Epithelial cell of proximal tubule (primary cell): ENCODE results near the gene ATCAY. TPM values are rescaled to one million over a fixed set of nuclear protein-coding genes. Genes with fewer than 3 reads are reported as not detected.

Experiments used
- DNase-seq: peaks from one replicate; pipeline ENCODE4 v3.0.0-alpha.2; 2011; ENCODE audit warnings: low read depth
- H3K4me3 ChIP-seq: 2 replicates; pipeline ENCODE4 v1.5.1; 2011; ENCODE audit warnings: low read depth, mild to moderate bottlenecking, low read length
- CTCF ChIP-seq: conservative IDR thresholded peaks from 2 replicates; pipeline ENCODE4 v1.5.1; 2012; ENCODE audit warnings: low read depth, mild to moderate bottlenecking, low read length
- total RNA-seq: library from RNA; depleted of rRNA; stranded (reverse); fragments of >200 nt; gene quantifications from 2 replicates; pipeline ENCODE4 v1.2.3, GENCODE V29; 2015

ATCAY gene
- total RNA-seq: not detected in 2 replicates

GRCh38 chr19:3880471-3881271 lies at the start of gene ATCAY:
ATCAY (plus strand) TSS chr19:3880685; CDS start chr19:3885768, 5,083 bp downstream.
- H3K4me3 ChIP-seq: no peak within 1 kb of the TSS
- DNase-seq: no peak
- TF ChIP-seq CTCF: no peak

- TF ChIP-seq CTCF: no peak
- H3K4me3 ChIP-seq: no peak overlapping the region
- DNase-seq: no peak
Measured at GRCh38 chr19:3831601-3832000, 48.9 kb upstream of the ATCAY start.

GRCh38 chr19:3832001-3832400 lies 48.5 kb upstream of the ATCAY start:
- TF ChIP-seq CTCF: no peak
- DNase-seq: no peak

GRCh38 chr19:3833578-3834348 lies 46.7 kb upstream of the ATCAY start:
- no peak overlapping the region for H3K4me3 ChIP-seq
- no peak for TF ChIP-seq CTCF
- DNase-seq: no peak

More at GRCh38 chr19:3832001-3832400, 48.5 kb upstream of the ATCAY start:
- no peak overlapping the region for H3K4me3 ChIP-seq

GRCh38 chr19:3834349-3835054 lies 46.0 kb upstream of the ATCAY start:
- DNase-seq: no peak
- no peak for TF ChIP-seq CTCF
- H3K4me3 ChIP-seq: no peak overlapping the region

GRCh38 chr19:3835055-3835435 lies 45.4 kb upstream of the ATCAY start:
- no peak overlapping the region for H3K4me3 ChIP-seq
- TF ChIP-seq CTCF: no peak
- no peak for DNase-seq
